DND-41 (cell line): ENCODE data around the gene FAM222B.

Source experiments
- ATAC-seq: fragments of 200-7000 bp; cut with Tn5 transposase; 3 replicates; pipeline ENCODE4 v1.9.1; 2021; ENCODE audit warnings: low read depth; ENCODE audit not compliant: insufficient read depth
- DNase-seq: peaks from one replicate; pipeline ENCODE4 v3.0.0-alpha.2; 2020
- H2AFZ ChIP-seq: 2 replicates; pipeline ENCODE4 v1.6.0; 2012; ENCODE audit warnings: low read depth, low read length
- H3K27ac ChIP-seq: 2 replicates; pipeline ENCODE4 v1.5.1; 2012; ENCODE audit warnings: low read length, inconsistent platforms
- H3K27me3 ChIP-seq: fragments of 200-600 bp; sonication (generic); 2 replicates; pipeline ENCODE4 v1.6.0; 2012; ENCODE audit warnings: low read length, mild to moderate bottlenecking, inconsistent platforms; ENCODE audit not compliant: insufficient read depth, poor library complexity
- H3K36me3 ChIP-seq: 2 replicates; pipeline ENCODE4 v1.5.1; 2012; ENCODE audit warnings: low read length, inconsistent platforms; ENCODE audit not compliant: insufficient read depth
- H3K4me1 ChIP-seq: 2 replicates; pipeline ENCODE4 v1.5.1; 2012; ENCODE audit warnings: mild to moderate bottlenecking, low read length; ENCODE audit not compliant: insufficient read depth
- H3K4me2 ChIP-seq: 2 replicates; pipeline ENCODE4 v1.6.0; 2012; ENCODE audit warnings: mild to moderate bottlenecking, moderate library complexity, low read length, inconsistent platforms; ENCODE audit not compliant: insufficient read depth
- H3K4me3 ChIP-seq, 2 experiments: fragments of 200-600 bp in 1 of 2; shearing (Covaris generic) in 1 of 2; 2 replicates each; pipeline ENCODE4 v1.5.1; 2012 to 2016; ENCODE audit warnings: inconsistent platforms in 2 of 2, low read length in 2 of 2, mild to moderate bottlenecking in 2 of 2, low read depth in 1 of 2, moderate library complexity in 1 of 2
- H3K79me2 ChIP-seq: 2 replicates; pipeline ENCODE4 v1.6.0; 2012; ENCODE audit warnings: low read length, inconsistent platforms; ENCODE audit not compliant: insufficient read depth
- H3K9ac ChIP-seq: 2 replicates; pipeline ENCODE4 v1.6.0; 2012; ENCODE audit warnings: low read depth, mild to moderate bottlenecking, inconsistent platforms, low read length, moderate library complexity
- H3K9me3 ChIP-seq: 2 replicates; pipeline ENCODE4 v1.5.1; 2012; ENCODE audit warnings: low read length, moderate library complexity, mild to moderate bottlenecking, inconsistent platforms; ENCODE audit not compliant: insufficient read depth, severe bottlenecking
- H4K20me1 ChIP-seq: 2 replicates; pipeline ENCODE4 v1.6.0; 2012; ENCODE audit warnings: low read length; ENCODE audit not compliant: insufficient read depth
- EZH2 ChIP-seq: IDR thresholded peaks from 3 replicates; pipeline ENCODE4 v1.6.1; 2012; ENCODE audit warnings: borderline replicate concordance, low read depth, mild to moderate bottlenecking, moderate library complexity, low read length, inconsistent platforms; ENCODE audit not compliant: severe bottlenecking
- TF ChIP-seq, protein P1 (sequence below): IDR thresholded peaks from 2 replicates; pipeline ENCODE4 v1.5.1; 2012; ENCODE audit warnings: borderline replicate concordance, low read length, moderate library complexity, mild to moderate bottlenecking; ENCODE audit not compliant: poor library complexity, severe bottlenecking; ENCODE audit errors: extremely low read depth

FAM222B gene

GRCh38 chr17:28714281-28714680, 128.3 kb downstream of the FAM222B start:
- TF ChIP-seq, protein P1, sequence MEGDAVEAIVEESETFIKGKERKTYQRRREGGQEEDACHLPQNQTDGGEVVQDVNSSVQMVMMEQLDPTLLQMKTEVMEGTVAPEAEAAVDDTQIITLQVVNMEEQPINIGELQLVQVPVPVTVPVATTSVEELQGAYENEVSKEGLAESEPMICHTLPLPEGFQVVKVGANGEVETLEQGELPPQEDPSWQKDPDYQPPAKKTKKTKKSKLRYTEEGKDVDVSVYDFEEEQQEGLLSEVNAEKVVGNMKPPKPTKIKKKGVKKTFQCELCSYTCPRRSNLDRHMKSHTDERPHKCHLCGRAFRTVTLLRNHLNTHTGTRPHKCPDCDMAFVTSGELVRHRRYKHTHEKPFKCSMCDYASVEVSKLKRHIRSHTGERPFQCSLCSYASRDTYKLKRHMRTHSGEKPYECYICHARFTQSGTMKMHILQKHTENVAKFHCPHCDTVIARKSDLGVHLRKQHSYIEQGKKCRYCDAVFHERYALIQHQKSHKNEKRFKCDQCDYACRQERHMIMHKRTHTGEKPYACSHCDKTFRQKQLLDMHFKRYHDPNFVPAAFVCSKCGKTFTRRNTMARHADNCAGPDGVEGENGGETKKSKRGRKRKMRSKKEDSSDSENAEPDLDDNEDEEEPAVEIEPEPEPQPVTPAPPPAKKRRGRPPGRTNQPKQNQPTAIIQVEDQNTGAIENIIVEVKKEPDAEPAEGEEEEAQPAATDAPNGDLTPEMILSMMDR = peak; percentile 13
- TF ChIP-seq EZH2 = no peak
- Histone ChIP-seq H3K36me3 (no peaks in the 10 kb centered on the region), H3K4me1 (peaks cover 40% of the 10 kb centered on the region), H3K9ac (no peak overlapping the region), H2AFZ (no peak overlapping the region), H3K79me2 (peaks cover 17% of the 10 kb centered on the region), H4K20me1 (no peaks in the 10 kb centered on the region), H3K9me3 (no peaks in the 10 kb centered on the region), H3K4me2 (no peak overlapping the region), H3K27ac (no peak overlapping the region), H3K27me3 (no peaks in the 10 kb centered on the region), H3K4me3 (no peak overlapping the region)
- no peak for ATAC-seq
- DNase-seq = no peak

DNA sequence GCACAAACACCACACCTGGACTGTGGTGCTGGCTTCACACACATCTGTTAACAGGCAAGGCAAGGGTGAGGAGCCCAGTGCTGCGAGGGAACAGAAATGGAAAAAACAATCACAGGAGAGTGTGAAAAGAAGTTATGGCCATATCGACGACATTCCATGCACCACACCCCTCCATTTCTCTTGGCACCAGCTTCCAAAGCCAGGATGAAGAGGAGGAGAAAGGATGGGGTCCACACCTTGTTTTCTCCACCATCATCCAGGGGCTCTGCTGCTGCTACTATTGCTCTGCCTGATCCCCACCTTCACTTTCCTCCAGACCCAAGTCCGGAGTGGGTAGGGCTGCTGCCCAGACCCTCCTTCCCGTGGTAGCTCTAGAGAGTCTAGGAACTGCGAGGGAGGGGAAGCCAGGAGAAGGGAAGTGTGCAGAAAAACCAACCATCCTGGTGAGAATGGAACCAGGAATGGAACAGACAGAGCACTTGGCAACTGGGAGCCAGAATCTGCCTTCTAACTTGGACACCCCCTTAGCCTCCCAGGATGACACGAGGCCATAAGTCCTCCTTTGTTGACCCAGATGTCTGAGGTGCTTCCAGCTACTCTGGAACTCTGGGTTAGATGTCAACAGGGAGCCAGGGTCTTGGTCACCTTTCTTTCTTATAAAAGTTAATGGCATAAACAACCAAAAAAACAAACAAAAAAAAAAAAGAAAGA, 129.7 kb downstream of the FAM222B start:
- H3K4me3 ChIP-seq = peak overlapping the region in 1 of 2 experiments; percentile 58; a peak in 2 of 4 replicates
- peak overlapping the region; percentile 68 for H2AFZ ChIP-seq
- H3K79me2 ChIP-seq = peaks cover 10% of the 10 kb centered on the region
- ATAC-seq (no peak), DNase-seq (no peak)
- no peaks in the 10 kb centered on the region for H3K27me3 ChIP-seq
- peaks cover 28% of the 10 kb centered on the region for H3K4me1 ChIP-seq
- TF ChIP-seq, protein P1 = no peak
- no peak for TF ChIP-seq EZH2
- H3K36me3 ChIP-seq = no peaks in the 10 kb centered on the region
- H3K27ac ChIP-seq = peak overlapping the region; percentile 71
- no peaks in the 10 kb centered on the region for H3K9me3 ChIP-seq
- H3K4me2 ChIP-seq = peak overlapping the region; percentile 69
- peak overlapping the region; percentile 68 for H3K9ac ChIP-seq
- no peaks in the 10 kb centered on the region for H4K20me1 ChIP-seq

GRCh38 chr17:28712032-28712704, 130.4 kb downstream of the FAM222B start:
- Histone ChIP-seq H3K4me3 (peak overlapping the region; percentile 19 to 58; a peak in 3 of 4 replicates), H3K79me2 (peaks cover 10% of the 10 kb centered on the region), H2AFZ (peak overlapping the region; percentile 68), H4K20me1 (no peaks in the 10 kb centered on the region), H3K9me3 (no peaks in the 10 kb centered on the region), H3K4me1 (peaks cover 28% of the 10 kb centered on the region), H3K4me2 (peak overlapping the region; percentile 69), H3K9ac (peak overlapping the region; percentile 68), H3K27ac (peak overlapping the region; percentile 71), H3K36me3 (no peaks in the 10 kb centered on the region), H3K27me3 (no peaks in the 10 kb centered on the region)
- TF ChIP-seq, protein P1 = peak; percentile 23
- TF ChIP-seq EZH2 = no peak
- ATAC-seq (peak; percentile 39), DNase-seq (peak; percentile 75)
